Astrocyte (in vitro differentiated cells and primary cell): ENCODE measurements around the gene BOD1. TPM values are rescaled to one million over a fixed set of nuclear protein-coding genes. Genes with fewer than 3 reads are reported as not detected.

Source experiments
- DNase-seq: peaks from one replicate; pipeline ENCODE4 v3.0.0-alpha.2; 2010; ENCODE audit warnings: low read depth
- FAIRE-seq: peaks from 2 replicates; lab custom pipeline; 2011; peaks lifted over from hg19 to GRCh38; lab: Jason Lieb, UNC
- H2AFZ ChIP-seq: 2 replicates; pipeline ENCODE4 v1.6.0; 2012; ENCODE audit warnings: low read depth, low read length, inconsistent platforms
- H3K27ac ChIP-seq: 2 replicates; pipeline ENCODE4 v1.5.1; 2011; ENCODE audit warnings: low read depth, low read length, inconsistent platforms
- H3K27me3 ChIP-seq: 2 replicates; pipeline ENCODE4 v1.6.0; 2011; ENCODE audit warnings: low read length, inconsistent platforms; ENCODE audit not compliant: insufficient read depth
- H3K36me3 ChIP-seq: 2 replicates; pipeline ENCODE4 v1.5.1; 2011; ENCODE audit warnings: low read length, inconsistent platforms; ENCODE audit not compliant: insufficient read depth
- H3K4me1 ChIP-seq: 2 replicates; pipeline ENCODE4 v1.5.1; 2011; ENCODE audit warnings: low read length, inconsistent platforms; ENCODE audit not compliant: insufficient read depth
- H3K4me2 ChIP-seq: 2 replicates; pipeline ENCODE4 v1.6.0; 2012; ENCODE audit warnings: low read length, inconsistent platforms
- H3K4me3 ChIP-seq: 2 replicates; pipeline ENCODE4 v1.5.1; 2011; ENCODE audit warnings: low read depth, mild to moderate bottlenecking, low read length, inconsistent platforms; ENCODE audit not compliant: insufficient read depth
- H3K79me2 ChIP-seq: 2 replicates; pipeline ENCODE4 v1.6.0; 2012; ENCODE audit warnings: mild to moderate bottlenecking, low read length, inconsistent platforms; ENCODE audit not compliant: insufficient read depth
- H3K9ac ChIP-seq: 2 replicates; pipeline ENCODE4 v1.6.0; 2012; ENCODE audit warnings: mild to moderate bottlenecking, low read length, inconsistent platforms
- H3K9me3 ChIP-seq: 2 replicates; pipeline ENCODE4 v1.5.1; 2012; ENCODE audit warnings: low read depth, mild to moderate bottlenecking, low read length, inconsistent platforms; ENCODE audit not compliant: insufficient read depth
- H4K20me1 ChIP-seq: 2 replicates; pipeline ENCODE4 v1.6.0; 2012; ENCODE audit warnings: low read length, inconsistent platforms; ENCODE audit not compliant: insufficient read depth
- H3K27ac Mint-ChIP-seq: one replicate; pipeline ENCODE4 v1.8.0; 2021; ENCODE audit warnings: mild to moderate bottlenecking, mixed read lengths; ENCODE audit not compliant: unreplicated experiment
- H3K27me3 Mint-ChIP-seq: one replicate; pipeline ENCODE4 v1.8.0; 2021; ENCODE audit warnings: low read depth, mixed read lengths; ENCODE audit not compliant: unreplicated experiment
- H3K36me3 Mint-ChIP-seq: one replicate; pipeline ENCODE4 v1.8.0; 2021; ENCODE audit warnings: low read depth, mixed read lengths; ENCODE audit not compliant: unreplicated experiment
- H3K4me1 Mint-ChIP-seq: one replicate; pipeline ENCODE4 v1.8.0; 2021; ENCODE audit warnings: low read depth, mixed read lengths; ENCODE audit not compliant: unreplicated experiment
- H3K4me3 Mint-ChIP-seq: one replicate; pipeline ENCODE4 v1.8.0; 2021; ENCODE audit warnings: mild to moderate bottlenecking, moderate library complexity, mixed read lengths; ENCODE audit not compliant: unreplicated experiment
- H3K9me3 Mint-ChIP-seq: one replicate; pipeline ENCODE4 v1.8.0; 2021; ENCODE audit warnings: mild to moderate bottlenecking, mixed read lengths; ENCODE audit not compliant: unreplicated experiment
- CTCF ChIP-seq: IDR thresholded peaks from 2 replicates; pipeline ENCODE4 v1.5.1; 2011; ENCODE audit warnings: low read depth, mild to moderate bottlenecking, inconsistent platforms, low read length, moderate library complexity; ENCODE audit not compliant: insufficient read depth
- EZH2 ChIP-seq: IDR thresholded peaks from 2 replicates; pipeline ENCODE4 v1.6.1; 2012; ENCODE audit warnings: mild to moderate bottlenecking, low read length, inconsistent platforms; ENCODE audit not compliant: insufficient read depth
- total RNA-seq: library from RNA; stranded (reverse); gene quantifications from 2 replicates; pipeline ENCODE4 v1.2.1, GENCODE V29; 2021

Gene BOD1
- total RNA-seq, 1 donor from 2014 or later, result 76.8 TPM

GRCh38 chr5:173581408-173582215 is 34.8 kb downstream of the BOD1 start:
- no peak overlapping the region for H2AFZ ChIP-seq
- H3K9ac ChIP-seq, result no peak overlapping the region
- DNase-seq (no peak), FAIRE-seq (no peak)
- H3K9me3 ChIP-seq, result peaks cover 8% of the 10 kb centered on the region
- Mint-ChIP-seq H3K4me3 (no peak overlapping the region), H3K27ac (no peak overlapping the region), H3K36me3 (peaks cover 13% of the 10 kb centered on the region), H3K27me3 (peaks cover 14% of the 10 kb centered on the region), H3K4me1 (peaks cover 11% of the 10 kb centered on the region), H3K9me3 (peaks cover 37% of the 10 kb centered on the region)
- H3K4me3 ChIP-seq, result no peak overlapping the region
- peaks cover 3% of the 10 kb centered on the region for H3K4me1 ChIP-seq
- no peak overlapping the region for H3K4me2 ChIP-seq
- H3K27me3 ChIP-seq, result no peaks in the 10 kb centered on the region
- peak; percentile 64 for TF ChIP-seq CTCF
- no peak for TF ChIP-seq EZH2
- H3K79me2 ChIP-seq, result no peaks in the 10 kb centered on the region
- no peak overlapping the region for H3K27ac ChIP-seq
- H3K36me3 ChIP-seq, result no peaks in the 10 kb centered on the region
- H4K20me1 ChIP-seq, result no peaks in the 10 kb centered on the region

- Histone ChIP-seq H3K27ac (no peak overlapping the region), H3K4me3 (no peak overlapping the region), H4K20me1 (no peaks in the 10 kb centered on the region), H2AFZ (no peak overlapping the region), H3K79me2 (no peaks in the 10 kb centered on the region), H3K4me1 (peaks cover 3% of the 10 kb centered on the region), H3K9me3 (peaks cover 5% of the 10 kb centered on the region), H3K27me3 (peaks cover 2% of the 10 kb centered on the region), H3K4me2 (no peak overlapping the region), H3K9ac (no peak overlapping the region), H3K36me3 (no peaks in the 10 kb centered on the region)
- H3K4me1 Mint-ChIP-seq, result peaks cover 11% of the 10 kb centered on the region
- H3K9me3 Mint-ChIP-seq, result peaks cover 23% of the 10 kb centered on the region
- TF ChIP-seq EZH2 (no peak), CTCF (no peak)
- H3K27me3 Mint-ChIP-seq, result peaks cover 20% of the 10 kb centered on the region
- no peak for DNase-seq
- H3K36me3 Mint-ChIP-seq, result peaks cover 5% of the 10 kb centered on the region
- no peak overlapping the region for H3K4me3 Mint-ChIP-seq
- no peak for FAIRE-seq
- H3K27ac Mint-ChIP-seq, result no peak overlapping the region
These were observed 37.4 kb downstream of the BOD1 start for GRCh38 chr5:173578947-173579615.

GRCh38 chr5:173577817-173578216 is 38.6 kb downstream of the BOD1 start:
- Histone ChIP-seq H3K27me3 (peaks cover 2% of the 10 kb centered on the region), H2AFZ (no peak overlapping the region), H3K4me1 (peaks cover 3% of the 10 kb centered on the region), H3K4me2 (no peak overlapping the region), H3K4me3 (no peak overlapping the region), H3K9ac (no peak overlapping the region), H3K9me3 (peaks cover 5% of the 10 kb centered on the region), H4K20me1 (no peaks in the 10 kb centered on the region), H3K27ac (no peak overlapping the region), H3K36me3 (no peaks in the 10 kb centered on the region), H3K79me2 (no peaks in the 10 kb centered on the region)
- H3K27ac Mint-ChIP-seq, result no peak overlapping the region
- DNase-seq (no peak), FAIRE-seq (no peak)
- peaks cover 18% of the 10 kb centered on the region for H3K27me3 Mint-ChIP-seq
- no peak overlapping the region for H3K4me3 Mint-ChIP-seq
- TF ChIP-seq EZH2, result no peak
- TF ChIP-seq CTCF, result no peak
- H3K4me1 Mint-ChIP-seq, result peaks cover 7% of the 10 kb centered on the region
- H3K9me3 Mint-ChIP-seq, result peaks cover 19% of the 10 kb centered on the region
- peaks cover 5% of the 10 kb centered on the region for H3K36me3 Mint-ChIP-seq
